ENCODE measurements around the gene RPTN. TPM values are rescaled to one million over a fixed set of nuclear protein-coding genes. Genes with fewer than 3 reads are reported as not detected.
A peak's percentile ranks its signal among the peaks of the same experiment; 100 is the strongest.

Gene RPTN
- total RNA-seq, 1 experiment from 2014 or later: not detected

- peak; percentile 50 for DNase-seq
- Histone ChIP-seq H3K14ac (ENCODE audit: insufficient read depth, low read length) (no peak overlapping the region), H3K4me1 (ENCODE audit: insufficient read depth, low read length) (no peaks in the 10 kb centered on the region), H4K20me1 (ENCODE audit: control insufficient read depth, insufficient read depth, insufficient read length) (no peaks in the 10 kb centered on the region), H3K79me2 (ENCODE audit: insufficient read depth, low read length) (no peaks in the 10 kb centered on the region), H2BK20ac (ENCODE audit: low read depth, low read length, poor library complexity, severe bottlenecking) (no peak overlapping the region), H3K79me1 (ENCODE audit: insufficient read depth, low read depth, low read length, poor library complexity, severe bottlenecking) (no peaks in the 10 kb centered on the region), H3K18ac (ENCODE audit: insufficient read length, low read depth, low read length) (no peak overlapping the region), H3K23me2 (ENCODE audit: insufficient read length, low read depth, low read length, poor library complexity, severe bottlenecking) (peaks cover 3% of the 10 kb centered on the region), H2BK5ac (ENCODE audit: insufficient read length, low read length) (no peak overlapping the region), H3K9ac (ENCODE audit: extremely low read depth, insufficient read length, low read length) (no peak overlapping the region), H4K8ac (replicated peaks; ENCODE audit: insufficient read length, low read depth, low read length) (no peak overlapping the region), H4K5ac (ENCODE audit: insufficient read length, low read depth, low read length) (no peak overlapping the region), H3K56ac (ENCODE audit: insufficient read length, low read depth, low read length) (no peak overlapping the region), H3K23ac (ENCODE audit: insufficient read length, low read depth, low read length) (no peak overlapping the region), H2AK5ac (ENCODE audit: insufficient read length, low read length) (no peak overlapping the region), H2BK120ac (ENCODE audit: low read depth, low read length, poor library complexity, severe bottlenecking) (no peak overlapping the region), H3K4ac (ENCODE audit: low read depth, low read length) (no peak overlapping the region), H3K4me2 (ENCODE audit: insufficient read depth, insufficient read length, low read length) (peak overlapping the region; percentile 3), H3K27ac (ENCODE audit: insufficient read length, low read depth, low read length) (no peak overlapping the region), H2AFZ (ENCODE audit: low read length) (no peak overlapping the region), H2BK12ac (ENCODE audit: insufficient read length, low read depth, low read length) (no peak overlapping the region), H3K27me3 (ENCODE audit: insufficient read depth, low read length) (peaks cover 63% of the 10 kb centered on the region), H3K9me3 (ENCODE audit: control insufficient read depth, low read depth, low read length) (no peaks in the 10 kb centered on the region), H3T11ph (ENCODE audit: low read length) (no peak overlapping the region), H4K91ac (ENCODE audit: insufficient read length, low read depth, low read length) (no peak overlapping the region), H2BK15ac (ENCODE audit: low read depth, low read length) (no peak overlapping the region)
- peaks cover 0 to 12% (median 3%) of the 10 kb centered on the region in 3 experiments; a peak in 4 of 7 replicates for H3K36me3 Mint-ChIP-seq (ENCODE audit: insufficient read depth in 1 of 3, low read depth in 3 of 3)
- TF ChIP-seq, protein P1, sequence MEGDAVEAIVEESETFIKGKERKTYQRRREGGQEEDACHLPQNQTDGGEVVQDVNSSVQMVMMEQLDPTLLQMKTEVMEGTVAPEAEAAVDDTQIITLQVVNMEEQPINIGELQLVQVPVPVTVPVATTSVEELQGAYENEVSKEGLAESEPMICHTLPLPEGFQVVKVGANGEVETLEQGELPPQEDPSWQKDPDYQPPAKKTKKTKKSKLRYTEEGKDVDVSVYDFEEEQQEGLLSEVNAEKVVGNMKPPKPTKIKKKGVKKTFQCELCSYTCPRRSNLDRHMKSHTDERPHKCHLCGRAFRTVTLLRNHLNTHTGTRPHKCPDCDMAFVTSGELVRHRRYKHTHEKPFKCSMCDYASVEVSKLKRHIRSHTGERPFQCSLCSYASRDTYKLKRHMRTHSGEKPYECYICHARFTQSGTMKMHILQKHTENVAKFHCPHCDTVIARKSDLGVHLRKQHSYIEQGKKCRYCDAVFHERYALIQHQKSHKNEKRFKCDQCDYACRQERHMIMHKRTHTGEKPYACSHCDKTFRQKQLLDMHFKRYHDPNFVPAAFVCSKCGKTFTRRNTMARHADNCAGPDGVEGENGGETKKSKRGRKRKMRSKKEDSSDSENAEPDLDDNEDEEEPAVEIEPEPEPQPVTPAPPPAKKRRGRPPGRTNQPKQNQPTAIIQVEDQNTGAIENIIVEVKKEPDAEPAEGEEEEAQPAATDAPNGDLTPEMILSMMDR (conservative IDR thresholded peaks at IDR 0.05): no peak
- peaks cover 8 to 25% of the 10 kb centered on the region in 2 experiments for H3K9me3 Mint-ChIP-seq
- H3K4me1 Mint-ChIP-seq: no peaks in the 10 kb centered on the region
- H3K27me3 Mint-ChIP-seq (ENCODE audit: low read depth): peaks cover 6% of the 10 kb centered on the region
- no peak overlapping the region for H3K27ac Mint-ChIP-seq
- peak overlapping the region in 1 of 2 experiments; percentile 18 for H3K4me3 Mint-ChIP-seq
- WGBS (ENCODE audit: extremely low coverage, insufficient read length, low lambda C conversion rate): no CpG with 5 or more reads among the region's 67 CpGs
Measured at GRCh38 chr1:152107984-152108881, 50.8 kb downstream of the RPTN start.

All from H9 (cell line).